Activated CD8-positive, alpha-beta memory T cell treated with anti-CD3 and anti-CD28 coated beads for 1 hour (primary cell): Measurements from ENCODE around the gene ATXN3L.
"Not testable (repeated sequence)": the region's sequence is repeated elsewhere in the genome, so short reads cannot be mapped to it uniquely, and the experiment has no call there.

Experiments used
- DNase-seq, 2 donors: peaks; one replicate each; pipeline ENCODE4 v3.0.0-alpha.2; 2020; ENCODE audit warnings: low read depth in 1 of 2; ENCODE audit errors: extremely low read depth in 1 of 2

ATXN3L gene

DNA sequence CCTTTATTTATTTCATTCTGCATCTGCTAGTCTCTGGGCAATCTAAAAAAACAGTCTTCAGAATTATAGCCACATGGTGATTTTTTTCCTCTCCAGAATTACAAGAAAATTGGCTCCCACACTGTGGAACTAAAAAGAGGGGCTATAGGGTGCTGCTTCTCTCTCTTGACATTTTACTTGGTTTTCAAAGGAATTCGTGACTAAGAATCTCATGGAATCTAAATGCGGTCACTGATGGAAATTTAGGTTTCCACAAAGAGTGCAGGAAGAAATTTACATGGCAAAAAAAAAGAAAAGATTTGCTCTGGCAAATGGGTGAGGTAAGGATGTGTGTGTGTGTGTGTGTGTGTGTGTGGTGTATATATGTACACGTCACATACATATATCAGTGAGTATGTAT lies 10.2 kb downstream of the ATXN3L start:
- no peak for DNase-seq

DNA sequence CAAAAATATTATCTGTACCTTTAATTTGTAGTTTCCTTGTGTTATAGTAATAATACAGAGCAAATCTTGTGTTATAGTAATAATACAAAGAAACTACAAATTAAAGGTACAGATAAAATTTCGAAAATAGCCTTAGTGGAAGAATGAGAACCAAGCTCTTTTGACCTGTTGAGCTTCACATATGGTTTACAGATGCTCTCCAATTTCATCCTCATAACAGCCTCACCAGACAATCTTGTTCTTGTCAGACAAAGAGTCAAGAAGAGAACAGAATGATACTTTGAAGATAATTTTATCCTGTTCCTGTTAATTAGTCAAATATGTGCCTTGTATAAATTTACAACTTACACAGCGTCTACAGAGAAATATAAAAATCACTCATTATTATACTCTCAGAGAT lies 12.8 kb downstream of the ATXN3L start:
- DNase-seq, result no peak

DNA sequence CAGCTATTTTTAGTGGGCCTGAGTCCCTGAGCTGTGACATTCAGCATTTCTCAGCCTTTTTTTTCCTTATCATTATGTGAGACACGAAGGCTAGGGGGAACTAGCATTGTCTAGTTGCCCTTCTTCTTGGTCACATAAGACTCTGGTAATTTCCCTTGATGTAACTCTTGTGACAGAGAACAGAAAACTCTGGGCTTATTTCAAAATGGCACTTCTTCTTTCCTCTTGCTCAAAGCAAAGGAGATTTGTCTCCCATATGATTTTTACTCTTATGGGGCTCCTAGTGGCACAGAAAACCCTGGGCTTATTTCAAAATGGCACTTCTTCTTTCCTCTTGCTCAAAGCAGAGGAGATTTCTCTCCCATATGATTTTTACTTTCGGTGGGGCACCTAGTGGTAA lies 14.7 kb downstream of the ATXN3L start:
- DNase-seq, result no peak

DNA sequence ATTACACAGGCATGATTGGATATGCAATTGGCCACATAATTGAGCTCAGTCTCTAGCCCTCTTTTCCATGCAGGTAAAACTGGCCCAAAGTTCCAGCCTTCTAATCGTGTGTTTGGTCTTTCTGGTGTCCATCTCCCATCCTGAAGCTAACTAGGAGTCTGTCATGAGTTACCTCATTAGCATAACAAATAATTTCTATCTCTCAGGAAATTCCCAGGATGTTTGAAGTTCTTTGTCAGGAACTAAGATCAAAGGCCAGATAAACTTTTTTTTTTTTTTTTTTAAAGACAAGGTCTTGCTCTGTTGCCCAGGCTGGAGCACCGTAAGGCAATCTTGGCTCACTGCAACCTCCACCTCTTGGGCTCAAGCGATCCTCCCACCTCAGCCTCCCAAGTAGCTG lies 15.8 kb downstream of the ATXN3L start:
- no peak for DNase-seq

DNA sequence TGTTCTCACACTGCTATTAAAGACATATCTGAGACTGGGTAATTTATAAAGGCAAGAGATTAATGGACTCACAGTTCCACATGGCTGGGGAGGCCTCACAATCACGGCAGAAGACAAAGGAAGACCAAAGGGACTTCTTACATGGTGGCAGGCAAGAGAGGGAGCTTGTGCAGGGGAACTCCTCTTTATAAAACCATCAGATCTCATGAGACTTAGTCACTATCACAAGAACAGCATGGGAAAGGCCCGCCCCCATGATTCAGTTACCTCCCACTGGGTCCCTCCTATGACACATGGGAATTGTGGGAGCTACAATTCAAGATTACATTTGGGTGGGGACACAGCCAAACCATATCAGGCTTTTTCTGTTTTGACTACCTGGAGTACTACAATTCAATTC lies 16.6 kb downstream of the ATXN3L start:
- not testable (repeated sequence) for DNase-seq

DNA sequence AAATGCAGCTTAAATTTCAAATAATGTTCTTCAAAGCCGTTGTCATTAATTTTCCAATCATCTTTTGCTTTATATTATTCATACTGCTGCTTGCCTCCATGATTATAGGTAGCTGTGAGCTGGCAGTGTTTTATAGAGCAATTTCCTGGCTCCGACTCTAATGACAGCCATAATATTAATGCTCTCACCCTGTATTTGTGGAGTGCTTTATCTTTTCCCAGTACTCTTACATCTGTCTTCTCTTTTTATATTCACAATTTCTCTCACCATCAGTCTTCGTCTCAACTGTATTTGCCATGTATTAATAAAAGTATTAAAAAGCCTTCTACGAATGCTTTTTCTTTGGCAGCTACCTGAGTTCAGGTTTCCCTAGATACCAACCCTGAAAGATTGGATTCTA lies 21.0 kb downstream of the ATXN3L start:
- DNase-seq, result no peak

DNA sequence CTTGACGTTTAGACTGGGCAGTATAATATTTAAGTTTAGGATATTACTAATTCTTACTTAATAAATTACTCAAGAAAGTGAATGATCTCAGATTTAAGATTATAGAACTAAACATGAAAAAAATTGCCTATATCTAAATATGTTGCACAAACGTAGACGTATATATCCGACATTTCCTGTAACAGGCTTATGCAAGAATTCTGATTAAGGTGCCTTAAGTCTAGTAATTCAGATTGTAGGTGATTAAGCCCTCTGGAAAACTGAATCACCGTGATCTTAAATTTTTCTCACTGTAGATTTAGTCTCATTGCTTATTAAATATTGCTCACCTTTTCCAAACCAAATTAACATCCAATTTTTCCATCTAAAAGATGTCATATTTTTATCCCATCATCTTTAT lies 24.0 kb downstream of the ATXN3L start:
- DNase-seq, result no peak

DNA sequence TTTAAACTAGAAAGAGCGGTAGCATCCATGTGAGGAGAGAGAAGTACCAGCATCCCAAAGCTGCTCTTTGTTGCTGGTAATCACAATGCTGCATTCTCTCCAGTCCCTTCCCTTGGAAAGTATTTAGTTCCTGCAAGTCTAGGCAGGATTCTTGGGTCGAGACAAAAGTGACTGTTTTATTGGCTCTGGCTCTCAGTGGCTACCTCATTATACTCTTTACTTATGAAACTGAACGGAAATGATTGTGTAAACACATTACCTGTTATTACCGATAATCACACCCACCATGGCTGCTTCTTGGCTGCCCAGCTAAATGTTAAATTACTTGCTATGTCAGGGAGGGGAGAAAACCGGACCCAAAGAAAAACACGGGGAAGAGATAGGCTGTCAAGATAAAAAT lies 26.2 kb downstream of the ATXN3L start:
- DNase-seq, result no peak

DNA sequence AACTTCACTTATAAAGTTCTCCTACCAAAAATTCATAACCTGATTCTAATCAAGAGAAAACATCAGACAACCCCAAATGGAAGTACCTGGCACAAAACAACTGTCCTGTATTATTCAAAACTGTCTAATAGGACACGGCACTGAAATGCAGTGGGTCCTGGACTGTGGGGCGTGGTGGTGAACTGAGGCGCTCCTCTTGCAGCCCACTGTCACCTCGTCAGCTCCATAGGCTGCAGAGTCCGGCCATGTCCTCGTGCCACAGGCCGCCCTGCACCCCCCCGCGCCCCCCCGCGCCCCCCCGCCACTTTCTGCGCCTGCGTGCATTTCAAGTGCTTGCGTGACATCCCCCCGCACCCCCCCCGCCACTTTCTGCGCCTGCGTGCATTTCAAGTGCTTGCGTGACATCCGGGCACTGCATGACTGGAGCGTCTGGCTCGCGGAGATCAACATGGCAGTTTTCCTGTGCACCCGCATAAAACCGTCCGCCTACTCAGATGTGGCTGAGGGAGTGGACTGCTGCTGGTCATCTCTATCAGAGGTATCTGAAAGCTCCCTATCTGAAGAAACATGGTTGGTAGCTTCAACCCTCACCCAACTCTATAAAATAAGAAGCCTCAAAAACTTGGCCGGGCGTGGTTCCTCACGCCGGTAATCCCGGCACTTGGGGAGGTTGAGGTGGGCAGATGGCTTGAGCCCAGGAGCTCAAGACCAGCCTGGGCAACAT lies 28.8 kb downstream of the ATXN3L start:
- DNase-seq, result no peak

DNA sequence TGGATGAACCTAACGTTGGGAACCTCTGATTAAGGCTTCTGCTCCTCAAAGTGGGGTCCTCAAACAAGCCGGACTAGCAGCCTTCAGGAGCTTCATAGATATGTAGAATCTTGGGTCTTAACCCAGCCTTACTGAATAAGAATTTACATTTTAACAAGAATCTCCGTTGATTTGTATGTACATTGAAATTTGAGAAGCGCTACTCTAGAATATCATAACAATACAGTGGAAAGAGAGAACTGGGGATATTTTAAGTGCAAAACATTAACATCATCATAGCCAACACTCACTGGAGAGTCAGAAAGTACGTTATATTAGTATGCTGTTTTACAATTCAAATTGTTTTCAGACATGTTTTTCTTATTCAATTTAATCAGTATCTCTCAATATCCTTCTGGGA lies 31.2 kb downstream of the ATXN3L start:
- no peak for DNase-seq

DNA sequence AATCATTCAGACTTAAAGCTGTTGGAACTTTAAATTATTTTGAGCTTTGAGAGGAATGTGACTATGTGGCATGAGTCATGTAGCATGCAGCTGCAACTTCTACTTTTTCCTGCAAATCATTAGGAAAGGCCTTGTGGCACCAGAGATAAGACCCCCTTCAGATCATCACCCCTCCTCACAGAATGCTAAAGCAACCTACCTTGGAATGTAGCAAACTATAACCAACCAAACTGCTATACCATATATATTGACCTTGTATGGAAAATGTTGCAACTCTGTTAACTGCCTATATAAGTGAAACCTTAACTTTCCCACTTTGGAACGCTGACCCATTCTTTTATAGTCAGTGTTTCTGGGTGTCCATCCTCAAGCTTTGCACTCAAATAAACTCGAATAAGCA lies 32.0 kb downstream of the ATXN3L start:
- DNase-seq, result no peak

DNA sequence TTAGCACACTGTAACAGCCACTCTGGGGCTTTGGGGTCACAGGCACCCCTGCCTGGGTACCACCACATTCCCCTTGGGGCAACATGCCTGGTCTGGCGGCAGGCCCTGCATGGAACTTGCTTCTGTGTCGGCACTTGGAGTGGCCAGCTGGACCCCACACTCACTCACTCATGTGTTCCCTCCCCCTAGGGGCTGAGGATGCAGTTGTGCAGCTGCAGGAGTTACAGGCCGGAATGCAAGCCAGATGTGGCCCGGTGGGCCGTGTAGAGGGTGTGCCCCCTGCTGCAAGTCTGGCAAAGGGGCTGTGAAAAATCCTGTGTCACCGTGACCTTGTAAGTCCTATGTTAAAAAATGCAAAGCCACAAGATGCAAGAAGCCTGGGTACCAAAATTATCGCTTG lies 34.2 kb downstream of the ATXN3L start:
- DNase-seq, result no peak

DNA sequence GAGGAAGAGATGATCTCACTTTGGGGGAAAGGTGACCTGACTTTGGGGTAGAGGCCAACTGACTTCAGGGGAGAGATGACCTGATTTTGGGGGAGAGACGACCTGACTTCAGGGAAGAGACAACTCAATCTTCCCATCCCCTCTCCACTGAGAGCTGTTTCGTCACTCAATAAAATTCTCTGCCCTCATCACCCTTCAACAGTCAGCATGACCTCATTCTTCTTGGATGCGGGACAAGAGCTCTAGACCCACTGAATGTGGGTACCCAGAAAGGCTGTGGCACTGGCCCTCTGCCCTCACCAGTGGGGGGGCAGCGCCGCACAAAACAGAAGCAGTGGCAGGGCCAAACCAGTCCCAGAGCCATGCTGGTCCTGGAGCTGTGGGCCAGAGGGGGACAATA lies 34.6 kb downstream of the ATXN3L start:
- DNase-seq, result no peak

DNA sequence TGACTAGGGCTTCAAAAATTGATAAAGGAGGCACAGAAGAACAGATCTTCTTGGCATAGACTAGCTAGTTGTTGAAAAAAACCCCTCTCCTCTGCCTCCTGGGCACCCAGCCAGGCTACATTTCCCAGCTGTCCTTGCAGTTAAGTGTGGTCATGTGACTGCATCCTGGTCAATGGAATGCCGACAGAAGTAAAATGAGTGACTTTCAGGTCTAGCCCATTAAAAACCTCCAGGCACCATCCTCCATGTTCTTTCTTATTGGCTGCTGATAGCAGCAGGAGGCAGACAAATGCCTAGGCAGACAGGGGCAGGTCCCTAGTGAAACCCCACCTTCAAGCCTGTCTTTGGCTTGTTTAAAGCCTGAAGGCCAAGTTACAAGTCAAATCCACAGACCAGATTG lies 35.3 kb downstream of the ATXN3L start:
- DNase-seq, result no peak

DNA sequence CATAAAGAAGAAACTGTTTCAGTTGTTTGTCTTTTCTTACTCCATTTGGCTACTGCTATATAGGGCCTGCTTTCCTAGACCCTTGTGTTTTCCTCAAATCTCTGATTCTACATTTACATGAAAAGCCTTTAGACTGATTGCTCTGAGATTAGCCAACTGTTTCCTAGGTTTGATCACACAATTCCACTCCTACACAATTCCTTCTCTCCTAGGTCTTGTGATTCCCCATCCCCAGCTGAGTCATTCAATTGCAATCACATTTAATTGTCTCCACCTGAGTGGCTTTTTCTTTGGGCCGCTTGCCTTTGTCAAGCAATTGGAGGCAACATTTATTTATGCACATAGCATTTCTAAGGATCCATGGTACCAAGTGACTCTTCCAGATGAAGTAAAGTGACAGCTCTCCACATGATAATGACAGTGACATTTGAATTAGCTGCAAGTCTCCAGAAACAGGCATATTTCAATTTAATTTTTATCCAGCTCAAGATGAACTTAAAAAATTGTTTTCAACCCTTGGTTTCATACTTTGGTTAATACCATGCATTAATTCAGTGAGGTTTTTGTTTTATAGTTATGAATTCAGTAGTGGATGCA lies 35.8 kb downstream of the ATXN3L start:
- DNase-seq, result no peak

DNA sequence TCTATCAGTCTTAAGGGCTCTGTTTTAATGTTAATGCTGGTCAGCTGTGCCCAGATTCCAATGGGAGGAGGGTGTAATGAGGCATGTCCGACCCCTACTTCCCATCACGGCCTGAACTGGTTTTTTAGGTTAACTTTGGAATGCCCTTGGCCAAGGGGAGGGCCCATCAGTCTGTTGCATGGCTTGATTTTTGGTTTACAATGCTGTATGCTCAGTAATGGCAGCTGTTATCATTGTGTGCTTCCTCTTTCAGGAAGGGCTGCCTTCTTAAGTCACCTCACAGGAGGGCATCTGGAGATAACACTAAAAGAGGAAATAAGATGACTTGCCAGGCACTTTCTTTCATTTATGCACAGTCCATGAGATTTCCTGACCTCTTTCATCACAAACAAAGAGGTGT lies 36.3 kb downstream of the ATXN3L start:
- no peak for DNase-seq

DNA sequence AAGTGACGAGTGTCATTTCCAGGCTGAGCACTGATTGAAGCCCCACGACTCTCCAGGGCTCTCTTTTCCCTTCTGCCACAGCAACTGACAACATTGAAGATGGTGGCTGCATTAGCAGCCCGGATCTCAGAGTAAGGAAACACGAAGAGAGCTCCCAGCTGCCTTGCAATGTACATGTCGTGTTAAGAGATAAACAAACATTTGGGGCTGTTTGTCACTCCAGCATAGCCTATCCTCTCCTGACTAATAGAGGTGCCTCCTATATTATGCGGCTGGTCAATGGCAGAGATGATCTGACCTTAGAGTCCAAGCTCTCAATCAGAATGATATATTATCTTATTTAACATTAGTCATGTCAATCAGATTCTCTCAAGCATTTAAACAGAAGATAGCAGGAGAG lies 38.6 kb downstream of the ATXN3L start:
- no peak for DNase-seq

DNA sequence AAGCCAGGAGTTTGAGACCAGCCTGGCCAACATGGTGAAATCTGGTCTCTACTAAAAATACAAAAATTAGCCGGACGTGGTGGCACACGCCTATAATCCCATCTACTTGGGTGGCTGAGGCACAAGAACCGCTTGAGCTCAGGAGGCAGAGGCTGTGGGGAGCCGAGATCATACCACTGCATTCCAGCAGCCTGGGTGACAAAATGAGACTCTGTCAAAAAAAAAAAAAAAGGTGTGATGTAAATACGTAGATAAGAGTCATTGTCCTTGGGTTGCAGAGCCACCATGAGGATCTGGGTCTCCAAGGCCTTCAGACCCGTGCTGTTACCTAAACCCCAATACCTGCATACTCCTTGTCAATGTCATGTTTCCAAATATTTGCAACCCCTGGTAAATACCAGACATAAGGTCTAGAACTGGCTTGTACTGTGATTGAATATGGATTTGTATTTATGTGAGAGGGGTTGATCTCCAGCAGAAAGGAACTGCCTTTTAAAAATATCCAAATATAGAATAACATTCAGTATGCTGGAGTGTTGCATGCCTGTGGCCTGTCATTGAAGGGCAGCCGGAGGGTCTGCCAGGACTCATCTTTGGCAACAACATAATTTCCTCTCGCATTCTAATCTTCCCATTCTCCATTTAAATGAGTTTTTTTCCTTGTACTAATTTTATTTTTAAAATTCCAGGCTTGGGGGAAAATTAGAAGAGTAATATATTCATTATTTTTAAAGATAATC lies 40.4 kb downstream of the ATXN3L start:
- DNase-seq, result no peak

DNA sequence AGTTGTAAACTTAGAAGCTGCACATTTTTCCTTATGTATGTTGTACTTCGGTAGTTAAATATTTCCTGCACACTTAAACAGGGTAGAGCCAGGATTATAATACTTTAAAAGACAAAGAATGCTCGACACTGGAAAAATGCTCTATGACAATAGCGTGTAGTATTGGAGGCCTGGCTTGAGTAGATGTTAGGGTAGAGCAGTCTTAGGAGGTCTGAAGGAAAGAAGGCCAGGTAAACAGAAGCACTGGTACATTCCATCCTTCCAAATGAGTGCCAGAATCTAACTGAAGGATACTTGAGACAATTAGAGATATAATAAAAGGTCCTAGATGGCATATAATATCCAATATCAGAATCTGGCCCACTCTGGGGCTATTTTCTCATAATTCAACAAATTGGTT lies 42.3 kb downstream of the ATXN3L start:
- no peak for DNase-seq

DNA sequence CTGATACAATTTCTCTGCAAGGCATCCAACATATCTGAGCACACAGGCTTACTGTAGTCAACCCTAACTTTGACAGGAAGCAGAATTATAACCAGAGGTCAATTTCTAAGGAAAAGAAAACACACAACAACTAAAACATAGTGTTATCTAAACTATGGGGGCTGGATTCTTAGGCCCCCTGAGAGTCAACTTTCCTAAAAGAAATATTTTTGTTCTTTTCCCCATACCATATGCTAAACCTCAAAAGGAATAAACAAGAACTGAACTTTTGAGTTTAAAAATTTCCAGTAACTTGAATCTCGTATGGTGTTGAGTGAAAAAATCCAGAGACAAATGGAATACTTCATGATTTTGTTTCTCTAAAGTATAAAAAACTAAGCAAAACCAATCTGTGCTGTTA lies 42.9 kb downstream of the ATXN3L start:
- DNase-seq, result no peak

DNA sequence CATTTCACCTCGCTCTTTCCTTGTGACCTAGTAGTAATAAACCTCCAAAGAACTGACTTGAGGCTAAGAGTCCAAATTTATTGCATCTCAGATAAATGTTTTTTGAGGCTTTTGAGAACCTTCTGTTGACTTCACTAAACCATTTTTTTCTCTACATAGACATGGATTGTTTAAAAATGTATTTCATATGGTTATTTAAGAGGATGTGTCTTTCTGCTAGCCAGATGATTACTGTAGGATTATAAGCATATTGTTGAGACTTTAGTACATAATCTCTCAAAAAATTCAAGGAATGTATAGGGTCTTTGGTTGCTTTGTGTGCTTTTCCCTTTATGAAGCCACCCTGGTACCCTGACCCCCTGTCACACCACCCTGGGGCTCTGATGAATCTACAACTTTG lies 44.8 kb downstream of the ATXN3L start:
- no peak for DNase-seq

DNA sequence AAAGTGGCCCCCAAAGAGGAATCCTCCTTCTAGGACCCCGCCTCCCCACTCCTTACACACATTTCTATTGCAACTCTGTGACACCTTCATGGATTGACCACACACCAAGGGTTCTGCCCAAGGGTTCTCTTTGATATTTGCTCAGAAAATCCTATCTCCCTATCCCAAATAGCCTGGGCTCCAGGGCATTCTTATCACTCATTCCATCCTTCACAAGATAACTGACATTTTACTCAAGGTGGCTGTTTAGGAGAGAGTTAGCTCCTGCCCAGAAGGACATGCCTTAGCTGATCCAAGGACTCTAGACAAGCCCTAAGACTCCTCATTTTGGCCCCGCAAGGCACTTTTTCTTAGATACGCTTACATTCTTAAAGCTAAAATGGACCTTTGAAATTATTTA lies 47.4 kb downstream of the ATXN3L start:
- DNase-seq, result no peak
